ENCODE results near the gene KRT16.
"Not testable (repeated sequence)": the region's sequence is repeated elsewhere in the genome, so short reads cannot be mapped to it uniquely, and the experiment has no call there.

DNA sequence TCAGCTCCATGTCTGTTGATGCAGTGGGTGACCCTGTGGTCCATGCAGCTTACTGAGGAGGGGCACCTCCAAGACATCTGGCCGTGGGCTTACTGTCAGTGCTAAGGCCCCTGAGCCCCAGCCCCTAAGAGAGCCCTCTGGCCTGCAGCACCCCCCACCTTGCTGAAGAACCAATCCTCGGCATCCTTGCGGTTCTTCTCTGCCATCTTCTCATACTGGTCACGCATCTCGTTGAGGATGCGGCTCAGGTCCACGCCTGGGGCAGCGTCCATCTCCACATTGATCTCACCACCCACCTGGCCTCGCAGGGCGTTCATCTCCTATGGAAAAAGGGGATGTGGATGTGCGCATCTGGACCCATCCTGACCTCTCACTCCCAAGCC is 8.9 kb upstream of the KRT16 start:
- TF ChIP-seq, protein P1, sequence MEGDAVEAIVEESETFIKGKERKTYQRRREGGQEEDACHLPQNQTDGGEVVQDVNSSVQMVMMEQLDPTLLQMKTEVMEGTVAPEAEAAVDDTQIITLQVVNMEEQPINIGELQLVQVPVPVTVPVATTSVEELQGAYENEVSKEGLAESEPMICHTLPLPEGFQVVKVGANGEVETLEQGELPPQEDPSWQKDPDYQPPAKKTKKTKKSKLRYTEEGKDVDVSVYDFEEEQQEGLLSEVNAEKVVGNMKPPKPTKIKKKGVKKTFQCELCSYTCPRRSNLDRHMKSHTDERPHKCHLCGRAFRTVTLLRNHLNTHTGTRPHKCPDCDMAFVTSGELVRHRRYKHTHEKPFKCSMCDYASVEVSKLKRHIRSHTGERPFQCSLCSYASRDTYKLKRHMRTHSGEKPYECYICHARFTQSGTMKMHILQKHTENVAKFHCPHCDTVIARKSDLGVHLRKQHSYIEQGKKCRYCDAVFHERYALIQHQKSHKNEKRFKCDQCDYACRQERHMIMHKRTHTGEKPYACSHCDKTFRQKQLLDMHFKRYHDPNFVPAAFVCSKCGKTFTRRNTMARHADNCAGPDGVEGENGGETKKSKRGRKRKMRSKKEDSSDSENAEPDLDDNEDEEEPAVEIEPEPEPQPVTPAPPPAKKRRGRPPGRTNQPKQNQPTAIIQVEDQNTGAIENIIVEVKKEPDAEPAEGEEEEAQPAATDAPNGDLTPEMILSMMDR (conservative IDR thresholded peaks at IDR 0.05), result not testable (repeated sequence)
- not testable (repeated sequence) for TF ChIP-seq ZFX (IDR thresholded peaks at IDR 0.05)
